Osteoblast (primary cell): ENCODE measurements around the gene PARK7. TPM values are rescaled to one million over a fixed set of nuclear protein-coding genes. Genes with fewer than 3 reads are reported as not detected.

Source experiments
- DNase-seq: peaks from one replicate; pipeline ENCODE4 v3.0.0; 2011; ENCODE audit warnings: low spot score, mixed read lengths; ENCODE audit not compliant: insufficient read length; ENCODE audit errors: missing footprints
- H2AFZ ChIP-seq: 2 replicates; pipeline ENCODE4 v1.6.0; 2011; ENCODE audit warnings: mild to moderate bottlenecking, low read length
- H3K27ac ChIP-seq: 2 replicates; pipeline ENCODE4 v1.5.1; 2011; ENCODE audit warnings: mild to moderate bottlenecking, low read depth, low read length, moderate library complexity
- H3K27me3 ChIP-seq: 2 replicates; pipeline ENCODE4 v1.6.0; 2012; ENCODE audit warnings: mild to moderate bottlenecking, control low read depth, inconsistent platforms, low read length, moderate library complexity; ENCODE audit not compliant: insufficient read depth
- H3K36me3 ChIP-seq: 2 replicates; pipeline ENCODE4 v1.5.1; 2011; ENCODE audit warnings: mild to moderate bottlenecking, low read length, control low read depth, moderate library complexity; ENCODE audit not compliant: insufficient read depth
- H3K4me1 ChIP-seq: 2 replicates; pipeline ENCODE4 v1.5.1; 2011; ENCODE audit warnings: mild to moderate bottlenecking, low read length, control low read depth, moderate library complexity; ENCODE audit not compliant: insufficient read depth
- H3K4me2 ChIP-seq: 2 replicates; pipeline ENCODE4 v1.6.0; 2011; ENCODE audit warnings: mild to moderate bottlenecking, low read length; ENCODE audit not compliant: insufficient read depth
- H3K4me3 ChIP-seq: fragments of 200-600 bp; sonication (generic); 3 replicates; pipeline ENCODE4 v1.5.1; 2012; ENCODE audit warnings: mild to moderate bottlenecking, low read length, inconsistent platforms; ENCODE audit not compliant: insufficient read depth
- H3K79me2 ChIP-seq: 2 replicates; pipeline ENCODE4 v1.6.0; 2012; ENCODE audit warnings: mild to moderate bottlenecking, low read length, control low read depth, inconsistent platforms; ENCODE audit not compliant: insufficient read depth
- H3K9me3 ChIP-seq: 2 replicates; pipeline ENCODE4 v1.5.1; 2011; ENCODE audit warnings: low read depth, low read length, control low read depth
- H4K20me1 ChIP-seq: 2 replicates; pipeline ENCODE4 v1.6.0; 2012; ENCODE audit warnings: mild to moderate bottlenecking, low read length, control low read depth; ENCODE audit not compliant: insufficient read depth
- total RNA-seq: library from RNA; depleted of rRNA; stranded (reverse); fragments of >200 nt; gene quantifications from 2 replicates; pipeline ENCODE4 v1.2.3, GENCODE V29; 2012
- TF ChIP-seq, protein P1 (sequence below): IDR thresholded peaks from 2 replicates; pipeline ENCODE4 v1.5.1; 2011; ENCODE audit warnings: mild to moderate bottlenecking, low read depth, low read length, moderate library complexity; ENCODE audit errors: extremely low read depth

The PARK7 gene
- total RNA-seq, 1 donor = 168 TPM

DNA sequence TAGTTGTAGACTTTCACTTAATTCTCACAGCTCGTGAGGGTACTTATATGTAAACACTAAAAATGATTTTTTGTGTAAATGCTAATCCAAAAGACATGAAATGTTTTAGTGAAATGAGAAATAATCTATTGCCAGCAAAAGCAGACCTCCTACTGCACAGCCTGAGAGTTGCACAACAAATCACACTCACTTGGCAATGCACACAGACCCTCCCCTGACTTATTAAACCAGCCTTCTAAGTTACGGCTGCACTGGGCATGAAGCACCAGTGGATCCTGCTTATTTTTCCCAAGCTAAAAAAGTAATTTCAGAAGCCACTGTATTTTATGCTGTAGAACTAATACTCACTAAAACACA lies 54.3 kb downstream of the PARK7 start:
- peaks cover 39% of the 10 kb centered on the region for H3K36me3 ChIP-seq
- peak overlapping the region; percentile 60 for H3K4me2 ChIP-seq
- H3K27ac ChIP-seq = peak overlapping the region; percentile 72
- H2AFZ ChIP-seq = no peak overlapping the region
- no peak overlapping the region for H3K4me3 ChIP-seq
- peaks cover 56% of the 10 kb centered on the region for H4K20me1 ChIP-seq
- peak; percentile 60 for DNase-seq
- no peaks in the 10 kb centered on the region for H3K9me3 ChIP-seq
- H3K79me2 ChIP-seq = peaks cover 82% of the 10 kb centered on the region
- H3K4me1 ChIP-seq = peaks cover 63% of the 10 kb centered on the region
- no peaks in the 10 kb centered on the region for H3K27me3 ChIP-seq
- TF ChIP-seq, protein P1, sequence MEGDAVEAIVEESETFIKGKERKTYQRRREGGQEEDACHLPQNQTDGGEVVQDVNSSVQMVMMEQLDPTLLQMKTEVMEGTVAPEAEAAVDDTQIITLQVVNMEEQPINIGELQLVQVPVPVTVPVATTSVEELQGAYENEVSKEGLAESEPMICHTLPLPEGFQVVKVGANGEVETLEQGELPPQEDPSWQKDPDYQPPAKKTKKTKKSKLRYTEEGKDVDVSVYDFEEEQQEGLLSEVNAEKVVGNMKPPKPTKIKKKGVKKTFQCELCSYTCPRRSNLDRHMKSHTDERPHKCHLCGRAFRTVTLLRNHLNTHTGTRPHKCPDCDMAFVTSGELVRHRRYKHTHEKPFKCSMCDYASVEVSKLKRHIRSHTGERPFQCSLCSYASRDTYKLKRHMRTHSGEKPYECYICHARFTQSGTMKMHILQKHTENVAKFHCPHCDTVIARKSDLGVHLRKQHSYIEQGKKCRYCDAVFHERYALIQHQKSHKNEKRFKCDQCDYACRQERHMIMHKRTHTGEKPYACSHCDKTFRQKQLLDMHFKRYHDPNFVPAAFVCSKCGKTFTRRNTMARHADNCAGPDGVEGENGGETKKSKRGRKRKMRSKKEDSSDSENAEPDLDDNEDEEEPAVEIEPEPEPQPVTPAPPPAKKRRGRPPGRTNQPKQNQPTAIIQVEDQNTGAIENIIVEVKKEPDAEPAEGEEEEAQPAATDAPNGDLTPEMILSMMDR = no peak

- Histone ChIP-seq H3K27me3 (no peaks in the 10 kb centered on the region), H3K4me2 (peak overlapping the region; percentile 60), H3K36me3 (peaks cover 34% of the 10 kb centered on the region), H3K4me1 (peaks cover 68% of the 10 kb centered on the region), H4K20me1 (peaks cover 51% of the 10 kb centered on the region), H3K79me2 (peaks cover 83% of the 10 kb centered on the region), H3K9me3 (no peaks in the 10 kb centered on the region), H3K27ac (peak overlapping the region; percentile 72), H2AFZ (no peak overlapping the region), H3K4me3 (no peak overlapping the region)
- no peak for DNase-seq
- TF ChIP-seq, protein P1 = no peak
Measured at GRCh38 chr1:8016210-8016894, 54.8 kb downstream of the PARK7 start.

GRCh38 chr1:8016895-8017241 lies 55.4 kb downstream of the PARK7 start:
- peaks cover 29% of the 10 kb centered on the region for H3K36me3 ChIP-seq
- H3K4me2 ChIP-seq = peak overlapping the region; percentile 60
- H2AFZ ChIP-seq = no peak overlapping the region
- no peak for DNase-seq
- no peaks in the 10 kb centered on the region for H3K27me3 ChIP-seq
- peaks cover 73% of the 10 kb centered on the region for H3K4me1 ChIP-seq
- TF ChIP-seq, protein P1 = no peak
- no peak overlapping the region for H3K4me3 ChIP-seq
- H3K79me2 ChIP-seq = peaks cover 87% of the 10 kb centered on the region
- H3K9me3 ChIP-seq = no peaks in the 10 kb centered on the region
- H4K20me1 ChIP-seq = peaks cover 52% of the 10 kb centered on the region
- peak overlapping the region; percentile 72 for H3K27ac ChIP-seq

DNA sequence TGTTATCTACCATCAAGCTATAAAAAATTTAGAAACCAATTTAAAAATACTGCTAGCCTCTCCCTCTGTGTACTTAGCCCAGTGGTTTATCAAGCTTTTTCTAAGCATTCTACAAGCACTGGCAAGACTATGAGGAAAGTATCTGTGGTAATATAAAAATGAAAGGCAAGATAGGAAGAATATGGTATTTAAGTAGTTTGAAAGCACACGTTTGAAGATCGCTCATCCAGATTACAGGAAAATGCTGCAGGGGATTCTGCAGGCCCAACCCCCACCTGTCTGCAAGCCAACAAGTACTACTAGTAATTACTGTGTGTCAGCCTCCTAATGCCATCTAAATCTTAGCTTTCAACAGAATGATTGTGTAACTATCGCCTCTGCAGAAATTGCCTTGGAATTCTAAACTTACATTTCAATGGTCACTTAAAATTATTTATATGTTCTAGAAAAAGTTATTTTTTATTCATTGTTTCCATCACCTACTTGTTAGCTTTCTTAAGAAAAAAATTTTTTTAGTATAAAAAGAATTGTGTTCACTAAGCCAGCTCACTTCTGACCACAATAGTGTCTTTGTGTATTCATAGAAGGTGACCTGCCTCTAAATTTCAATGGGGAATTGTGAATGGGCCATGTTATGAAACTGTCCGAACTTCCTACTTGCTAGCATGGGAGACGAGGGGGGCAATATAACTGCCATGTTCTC lies 56.1 kb downstream of the PARK7 start:
- H3K4me3 ChIP-seq = no peak overlapping the region
- H3K36me3 ChIP-seq = peaks cover 21% of the 10 kb centered on the region
- H3K79me2 ChIP-seq = peaks cover 88% of the 10 kb centered on the region
- no peaks in the 10 kb centered on the region for H3K9me3 ChIP-seq
- no peaks in the 10 kb centered on the region for H3K27me3 ChIP-seq
- H3K27ac ChIP-seq = peak overlapping the region; percentile 72
- H4K20me1 ChIP-seq = peaks cover 52% of the 10 kb centered on the region
- H3K4me2 ChIP-seq = peak overlapping the region; percentile 52
- H3K4me1 ChIP-seq = peaks cover 81% of the 10 kb centered on the region
- H2AFZ ChIP-seq = no peak overlapping the region
- DNase-seq = no peak
- TF ChIP-seq, protein P1 = no peak
